HG02938 (cell line): ENCODE data around the gene GSTT4.
"Not testable (repeated sequence)": the region's sequence is repeated elsewhere in the genome, so short reads cannot be mapped to it uniquely, and the experiment has no call there.

Experiments
- ATAC-seq: cut with Tn5 transposase; IDR thresholded peaks from one replicate; pipeline ENCODE4 v1.9.1; 2021; ENCODE audit warnings: mild to moderate bottlenecking, moderate library complexity; ENCODE audit not compliant: unreplicated experiment

Gene GSTT4

GRCh38 chr22:24025475-24025874, 20.2 kb upstream of the GSTT4 start:
- ATAC-seq, result no peak

GRCh38 chr22:24024354-24024753, 19.1 kb upstream of the GSTT4 start:
- ATAC-seq, result no peak

- no peak for ATAC-seq
Observed at GRCh38 chr22:24023204-24023789, 18.0 kb upstream of the GSTT4 start.

DNA sequence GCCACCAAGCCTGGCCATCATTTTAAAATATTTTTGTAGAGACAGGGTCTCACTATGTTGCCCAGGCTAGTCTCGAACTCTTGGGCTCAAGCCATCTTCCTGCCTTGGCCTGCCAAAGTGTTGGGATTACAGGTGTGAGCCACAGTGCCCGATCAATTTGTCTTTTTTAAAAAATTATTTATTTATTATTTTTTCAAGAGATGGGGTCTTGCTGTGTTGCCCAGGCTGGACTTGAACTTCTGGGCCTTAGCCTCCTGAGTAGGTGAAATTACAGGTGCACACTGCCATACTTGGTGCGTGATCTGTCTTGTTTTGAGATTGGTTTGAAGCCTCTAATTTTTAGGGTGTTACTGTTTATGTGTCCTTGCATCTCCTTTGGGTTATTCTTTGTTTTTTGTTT, 16.1 kb upstream of the GSTT4 start:
- no peak for ATAC-seq

DNA sequence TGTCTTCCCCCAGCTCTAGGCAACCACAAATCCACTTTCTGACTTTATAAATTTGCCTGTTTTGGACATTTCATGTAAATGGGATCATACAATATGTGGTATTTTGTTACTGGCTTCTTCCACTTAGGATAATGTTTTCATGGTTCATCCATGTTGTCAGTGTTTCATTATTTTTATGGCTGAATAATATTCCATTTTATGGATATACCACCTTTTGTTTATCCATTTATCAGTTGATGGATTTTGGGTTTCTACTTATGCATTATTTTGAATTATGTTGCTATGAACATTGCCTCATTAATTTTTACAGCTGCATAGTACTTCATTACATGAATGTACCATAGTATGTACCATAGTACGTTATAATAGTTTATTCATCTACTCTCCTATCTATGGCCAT, 10.9 kb upstream of the GSTT4 start:
- no peak for ATAC-seq

- ATAC-seq, result no peak
Observed at GRCh38 chr22:24011735-24012068, 6.4 kb upstream of the GSTT4 start.

GRCh38 chr22:24010018-24010391, 4.8 kb upstream of the GSTT4 start:
- no peak for ATAC-seq

GRCh38 chr22:24009227-24010017, 4.2 kb upstream of the GSTT4 start:
- no peak for ATAC-seq

- no peak for ATAC-seq
Observed at GRCh38 chr22:24008381-24009226, 3.4 kb upstream of the GSTT4 start.

GRCh38 chr22:24008022-24008283, 2.7 kb upstream of the GSTT4 start:
- ATAC-seq, result no peak

DNA sequence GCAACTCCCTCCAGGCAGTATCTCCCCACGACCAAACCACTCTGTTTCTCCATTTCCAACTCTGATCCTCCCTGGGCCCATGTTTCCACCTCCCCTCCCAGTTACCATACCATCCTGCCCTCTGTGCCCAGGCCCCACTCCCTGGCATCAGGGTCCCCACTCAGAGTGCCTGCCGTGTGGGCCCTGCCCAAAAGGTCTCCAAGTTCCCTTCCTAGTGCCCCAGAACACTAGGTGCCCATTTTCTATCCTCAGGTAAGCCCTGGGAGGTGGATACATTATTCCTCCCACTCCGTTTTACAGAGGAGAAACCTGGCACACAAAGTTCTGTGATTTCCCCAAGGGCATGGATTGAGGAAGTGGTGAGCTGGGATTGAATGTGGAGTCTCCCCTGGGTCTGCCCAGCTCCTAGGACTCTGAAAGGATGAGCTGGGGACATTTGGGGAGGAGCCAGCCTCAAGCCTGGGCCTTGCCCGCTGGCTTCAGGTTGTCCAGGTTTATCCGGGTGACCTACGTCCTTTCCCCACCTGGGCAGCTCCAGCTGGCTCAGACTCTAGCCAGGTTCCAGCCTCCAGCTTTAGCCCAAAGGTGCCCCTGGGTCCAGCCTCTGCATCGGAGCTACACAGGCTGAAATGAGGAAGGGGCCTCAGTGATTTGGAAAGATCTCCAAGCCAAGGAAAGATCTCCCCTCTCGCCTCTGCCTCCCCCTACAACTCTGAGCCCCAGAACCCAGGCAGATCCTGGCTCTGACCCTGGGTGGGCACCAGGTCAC, 2.2 kb upstream of the GSTT4 start:
- ATAC-seq, result no peak

GRCh38 chr22:24006914-24007214, 1.6 kb upstream of the GSTT4 start:
- no peak for ATAC-seq

DNA sequence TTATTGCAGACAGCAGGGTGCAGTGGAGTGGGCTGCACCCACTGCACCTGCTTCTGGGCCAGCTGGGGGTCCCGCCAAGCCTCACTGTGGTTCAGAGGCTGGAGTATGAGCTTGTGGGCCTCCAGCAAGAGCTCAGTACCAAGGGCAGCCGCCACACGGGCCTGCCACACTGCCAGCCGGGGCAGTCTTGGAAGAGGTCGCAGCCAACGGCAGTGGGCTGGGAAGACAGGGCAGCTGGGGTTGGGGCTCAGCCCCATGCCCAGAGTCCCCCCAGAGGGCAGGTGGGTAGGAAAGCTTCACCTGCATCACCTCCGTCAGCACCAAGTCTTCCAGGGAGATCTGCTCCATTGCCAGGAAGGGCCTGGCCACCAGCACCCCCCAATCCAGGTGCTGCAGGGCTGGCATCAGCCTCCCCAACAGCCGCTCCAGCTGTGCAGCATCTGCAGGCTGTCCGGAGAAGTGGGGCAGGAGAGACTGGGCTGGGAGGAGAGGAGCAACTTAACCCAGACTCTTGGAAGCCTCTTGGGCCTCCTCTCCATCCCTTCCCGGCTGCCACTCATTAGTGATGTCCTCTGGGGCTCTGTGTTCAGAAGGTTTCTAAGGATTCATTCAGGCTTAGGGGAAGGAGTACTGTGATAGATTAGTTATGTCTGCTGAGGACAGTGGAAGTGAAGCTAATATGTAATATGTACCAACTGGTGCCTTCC, 1.1 kb upstream of the GSTT4 start:
- ATAC-seq, result no peak

- no peak for ATAC-seq
Observed at GRCh38 chr22:24003887-24004286, 1.4 kb downstream of the GSTT4 start.

GRCh38 chr22:24002851-24003250, 2.4 kb downstream of the GSTT4 start:
- ATAC-seq, result no peak

- no peak for ATAC-seq
Observed at GRCh38 chr22:24002272-24002671, 3.0 kb downstream of the GSTT4 start.

GRCh38 chr22:24001314-24001713, 3.9 kb downstream of the GSTT4 start:
- no peak for ATAC-seq

GRCh38 chr22:23999779-24000178, 5.5 kb downstream of the GSTT4 start:
- not testable (repeated sequence) for ATAC-seq

DNA sequence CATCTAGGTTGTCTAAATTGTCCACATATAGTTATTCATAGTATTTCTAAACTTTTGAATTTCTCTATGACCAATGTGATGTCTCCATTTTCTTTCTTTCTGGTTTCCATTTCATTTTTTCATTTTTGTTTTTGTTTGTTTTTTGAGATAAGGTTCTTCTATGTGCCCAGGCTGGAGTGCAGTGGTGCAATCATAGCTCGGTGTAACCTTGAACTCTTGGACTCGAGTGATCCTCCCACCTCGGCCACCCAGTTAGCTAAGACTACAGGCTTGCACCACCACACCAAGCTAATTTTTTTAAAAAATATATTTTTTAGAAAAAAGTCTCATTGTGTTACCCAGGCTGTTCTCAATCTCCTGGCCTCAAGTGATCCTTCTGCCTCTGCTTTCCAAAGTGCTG, 8.2 kb downstream of the GSTT4 start:
- no peak for ATAC-seq

- not testable (repeated sequence) for ATAC-seq
Observed at GRCh38 chr22:23993581-23994177, 11.6 kb downstream of the GSTT4 start.

DNA sequence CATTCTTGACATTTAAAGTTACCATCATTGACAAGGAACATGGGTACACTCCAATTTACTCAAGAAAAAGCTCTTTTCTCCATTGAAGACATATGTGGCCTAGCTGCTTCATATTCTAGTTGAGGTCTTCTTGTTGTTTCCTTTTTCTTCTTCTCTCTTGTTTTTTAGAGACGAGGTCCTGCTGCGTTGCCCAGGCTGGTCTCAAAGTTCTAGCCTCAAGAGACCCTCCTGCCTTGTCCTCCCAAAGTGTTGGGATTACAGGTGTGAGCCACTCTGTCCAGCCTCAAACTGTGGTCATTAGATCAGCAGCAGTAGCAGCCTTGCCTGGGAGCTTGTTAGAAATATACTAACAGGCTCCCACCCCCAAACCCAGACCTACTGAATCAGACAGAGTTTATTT, 12.2 kb downstream of the GSTT4 start:
- ATAC-seq, result not testable (repeated sequence)
